ENCODE data around the gene CBS.
"Not testable (repeated sequence)": the region's sequence is repeated elsewhere in the genome, so short reads cannot be mapped to it uniquely, and the experiment has no call there.

Gene CBS

DNA sequence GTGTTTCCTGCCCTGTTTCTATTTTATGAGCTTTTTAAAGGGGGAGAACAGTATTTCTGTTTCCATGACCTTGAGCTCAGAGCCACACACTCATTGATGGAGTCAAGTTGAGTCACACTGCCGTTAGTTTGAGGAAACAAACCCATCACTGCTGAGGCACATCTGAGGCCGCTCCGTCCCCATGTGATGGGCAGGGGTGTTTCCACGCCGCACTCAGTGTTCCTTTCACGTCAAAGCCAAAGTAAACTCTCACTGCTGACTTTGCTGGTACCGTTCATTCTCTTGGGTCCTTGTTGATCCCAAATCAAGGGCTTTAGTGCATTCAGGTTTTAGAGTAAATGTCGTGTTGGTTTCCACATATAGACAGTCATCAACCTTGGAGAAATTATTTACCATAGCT, 52.5 kb downstream of the CBS start:
- DNase-seq = no peak

- DNase-seq = no peak
Measured at GRCh38 chr21:43021756-43022600, 53.7 kb downstream of the CBS start.

DNA sequence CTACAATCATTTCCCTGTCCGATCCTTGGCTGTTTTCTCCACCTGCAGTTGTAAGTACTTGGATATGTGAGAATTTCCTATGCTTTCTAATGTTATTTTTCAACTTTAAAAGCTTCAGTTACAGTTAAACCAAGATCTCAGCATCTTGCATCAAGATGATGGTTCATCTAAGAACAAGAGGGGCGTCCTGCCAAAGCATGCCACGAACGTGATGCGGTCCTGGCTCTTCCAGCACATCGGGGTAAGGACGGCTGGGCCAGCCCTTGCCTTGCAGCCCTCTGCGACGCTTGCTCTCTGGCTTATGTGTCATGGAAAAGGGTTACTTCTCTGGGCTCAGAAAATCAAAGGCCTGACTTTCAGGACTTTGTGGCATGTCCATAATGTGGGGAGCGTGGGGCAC, 54.4 kb downstream of the CBS start:
- DNase-seq = no peak

DNA sequence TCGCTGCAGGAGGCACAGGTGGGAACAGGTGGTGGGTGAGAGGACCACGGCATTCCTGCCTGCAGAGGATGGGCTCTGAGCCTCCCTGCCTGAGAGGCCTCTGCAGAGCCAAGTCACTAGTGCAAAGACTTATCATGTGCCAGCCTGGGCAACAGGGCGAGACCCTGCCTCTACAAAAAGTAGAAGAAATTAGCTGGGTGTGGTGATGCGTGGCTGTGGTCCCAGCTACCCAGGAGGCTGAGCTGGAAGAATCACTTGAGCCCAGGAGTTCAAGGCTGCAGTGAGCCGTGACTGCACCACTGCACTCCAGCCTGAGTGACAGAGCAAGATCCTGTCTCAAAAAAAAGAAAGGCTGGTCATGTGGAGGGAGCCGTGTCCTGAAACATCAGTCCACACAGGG, 54.9 kb downstream of the CBS start:
- no peak for DNase-seq

DNA sequence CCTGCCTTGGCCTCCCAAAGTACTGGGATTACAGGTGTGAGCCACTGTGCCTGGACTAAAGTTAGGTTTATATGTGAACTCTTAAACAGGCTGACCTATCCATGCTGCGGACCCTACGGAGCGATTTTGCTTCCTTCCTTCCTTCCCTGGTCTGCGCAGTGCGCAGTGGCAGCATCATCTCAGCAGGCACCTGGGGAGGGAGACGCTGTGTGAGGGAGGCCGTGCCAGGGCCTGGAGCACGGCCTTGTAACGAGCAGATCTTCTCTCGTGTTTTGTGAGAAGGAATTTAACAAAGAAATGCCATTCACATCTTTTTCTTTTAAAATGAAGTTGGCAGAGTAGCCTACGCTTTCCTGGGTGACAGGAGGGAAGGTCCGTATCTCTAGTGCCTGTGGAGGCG, 55.5 kb downstream of the CBS start:
- no peak for DNase-seq

GRCh38 chr21:43018519-43018918, 57.1 kb downstream of the CBS start:
- no peak for DNase-seq

DNA sequence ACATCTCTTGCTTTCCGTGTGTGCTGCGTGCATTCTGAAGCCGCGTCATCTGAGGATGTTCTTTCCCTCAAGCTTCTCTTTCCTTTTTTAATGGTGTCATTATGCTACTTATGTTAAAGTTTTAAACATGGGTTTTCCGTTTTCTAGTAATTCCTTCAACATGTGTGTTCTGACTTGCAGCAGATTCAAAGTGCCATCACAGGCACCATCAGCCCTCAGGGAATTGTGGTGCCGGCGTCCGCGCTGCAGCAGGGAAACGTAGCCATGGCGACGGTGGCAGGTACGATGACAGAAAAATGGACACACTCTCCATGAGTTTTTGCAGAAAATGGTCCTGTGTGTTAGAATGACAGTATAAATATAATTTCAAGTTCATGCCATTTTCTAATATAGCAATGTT, 58.9 kb downstream of the CBS start:
- DNase-seq = no peak

DNA sequence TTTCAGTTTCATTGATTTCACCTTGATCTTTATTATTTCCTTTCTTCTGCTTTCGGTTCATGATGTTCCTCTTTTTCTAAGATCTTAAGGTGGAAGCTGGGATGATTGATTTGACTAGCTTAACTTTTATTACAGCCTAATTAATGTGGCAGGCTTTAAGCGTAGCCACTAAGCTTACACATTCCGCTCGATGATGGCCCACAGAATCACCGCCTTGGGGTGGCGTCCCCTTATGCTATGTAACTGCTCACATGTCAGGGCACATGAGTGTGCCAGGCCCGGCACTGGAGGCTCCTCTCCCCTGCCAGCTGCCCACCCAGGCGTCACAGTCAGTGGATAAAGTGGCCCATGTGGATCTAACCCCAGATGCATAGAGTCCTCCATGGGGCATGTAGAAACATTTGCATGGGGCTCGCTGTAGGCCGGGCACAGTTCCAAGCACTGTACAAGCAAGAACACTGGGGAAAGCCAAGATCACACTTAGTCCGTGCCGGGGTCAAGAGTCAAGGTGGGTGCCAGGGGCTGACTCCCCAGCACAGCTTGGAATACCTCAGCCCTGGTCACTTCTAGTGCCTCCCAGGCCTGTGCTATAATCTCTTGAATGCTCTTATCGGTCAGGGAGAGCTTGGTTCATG, 59.6 kb downstream of the CBS start:
- DNase-seq = no peak

GRCh38 chr21:43012596-43012995, 63.0 kb downstream of the CBS start:
- no peak for DNase-seq

- DNase-seq = no peak
Measured at GRCh38 chr21:43006874-43007208, 68.8 kb downstream of the CBS start.

DNA sequence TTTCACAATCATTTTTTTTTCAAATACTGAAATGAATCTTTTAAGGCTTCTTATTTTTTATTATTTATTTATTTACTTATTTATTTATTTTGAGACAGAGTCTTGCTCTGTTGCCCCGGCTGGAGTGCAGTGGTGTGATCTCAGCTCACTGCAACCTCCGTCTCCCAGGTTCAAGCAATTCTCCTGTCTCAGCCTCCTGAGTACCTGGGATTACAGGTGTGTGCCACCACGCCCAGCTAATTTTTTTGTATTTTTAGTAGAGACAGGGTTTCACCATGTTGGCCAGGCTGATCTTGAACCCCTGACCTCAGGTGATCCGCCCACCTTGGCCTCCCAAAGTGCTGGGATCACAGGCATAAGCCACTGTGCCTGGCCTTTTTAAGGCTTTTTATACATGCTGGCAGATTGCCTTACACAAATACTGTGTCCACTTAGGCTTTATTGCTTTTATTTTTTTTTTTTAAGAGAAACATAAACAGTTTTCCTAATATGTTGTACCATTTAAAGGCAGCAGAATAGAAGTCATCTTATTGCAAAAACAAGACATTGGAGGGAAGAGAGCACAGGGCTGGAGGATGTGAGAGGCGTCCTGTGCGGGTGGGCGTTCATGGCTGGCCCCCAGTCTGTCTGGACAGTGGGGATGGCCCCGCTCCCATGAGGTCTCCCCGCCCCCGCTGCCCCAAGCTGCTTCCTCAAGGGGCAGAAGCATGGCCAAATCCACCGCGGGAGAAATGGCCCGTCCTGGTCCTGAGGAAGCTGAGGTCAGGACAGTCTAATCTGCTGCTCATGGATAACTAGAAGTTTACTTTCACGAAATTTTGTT, 69.4 kb downstream of the CBS start:
- not testable (repeated sequence) for DNase-seq

GRCh38 chr21:43005635-43006034, 70.0 kb downstream of the CBS start:
- no peak for DNase-seq

DNA sequence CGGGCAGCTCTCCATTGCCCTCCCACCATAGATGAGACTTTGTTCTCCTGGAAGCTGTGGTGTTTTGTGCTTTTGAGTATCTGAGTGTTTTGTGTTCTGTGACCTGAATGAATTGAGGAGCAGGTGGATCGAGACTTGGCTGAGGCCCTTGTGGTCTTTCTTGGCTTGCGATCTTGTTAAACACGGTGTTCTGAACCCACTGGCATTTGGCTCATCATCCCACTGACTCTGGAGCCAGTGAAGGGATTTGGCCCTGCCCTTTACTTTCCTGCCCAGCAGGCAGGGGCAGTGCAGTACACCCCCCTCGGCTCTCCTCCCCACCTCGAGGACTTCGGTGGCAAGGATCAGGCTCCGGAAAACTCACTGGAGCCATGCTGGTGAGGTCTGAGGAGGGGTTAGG, 70.7 kb downstream of the CBS start:
- no peak for DNase-seq
